ENCODE results near the gene PIK3R3.

GRCh38 chr1:45998020-45998617 is 134.3 kb downstream of the PIK3R3 start:
- TF ChIP-seq EZH2 (IDR thresholded peaks at IDR 0.05) (no peak), POLR2AphosphoS5 (IDR thresholded peaks at IDR 0.05; ENCODE audit: borderline replicate concordance, low read depth, low read length) (no peak), FOXP2 (optimal IDR thresholded peaks at IDR 0.05; ENCODE audit: control extremely low read depth, extremely low read length, insufficient read depth) (no peak)

Data from SK-N-MC (cell line).